T47D (cell line): ENCODE results near the gene SIRT3.
"Not testable (repeated sequence)": the region's sequence is repeated elsewhere in the genome, so short reads cannot be mapped to it uniquely, and the experiment has no call there.

Experiments
- DNase-seq, 2 experiments: peaks; one replicate each; pipeline versions ENCODE4 v3.0.0 to v3.0.0-alpha.2; 2011 to 2012; ENCODE audit warnings: low read depth in 1 of 2, low spot score in 1 of 2
- JUND ChIP-seq: IDR thresholded peaks from 2 replicates; pipeline ENCODE4 v1.6.1; 2012; ENCODE audit warnings: low read depth
- in situ Hi-C: cut with HindIII; loops from 2 replicates; pipeline ENCODE4 v1.10.0; 2016; ENCODE audit warnings: low sequenced_read_pairs, low pct_unique_long_range_greater_than_20kb

SIRT3 gene

GRCh38 chr11:225734-226453 is 10.2 kb downstream of the SIRT3 start:
- no peak for DNase-seq
- in situ Hi-C loops, result no loop called here
- no peak for TF ChIP-seq JUND

GRCh38 chr11:224424-224823 is 11.7 kb downstream of the SIRT3 start:
- DNase-seq, result no peak
- in situ Hi-C loops, result no loop called here
- no peak for TF ChIP-seq JUND

GRCh38 chr11:223884-224283 is 12.3 kb downstream of the SIRT3 start:
- TF ChIP-seq JUND, result no peak
- in situ Hi-C loops, result no loop called here

GRCh38 chr11:223026-223789 is 12.9 kb downstream of the SIRT3 start:
- no peak for TF ChIP-seq JUND
- no peak for DNase-seq
- in situ Hi-C loops, result no loop called here

More at GRCh38 chr11:223884-224283, 12.3 kb downstream of the SIRT3 start:
- no peak for DNase-seq

GRCh38 chr11:221998-222789 is 13.9 kb downstream of the SIRT3 start:
- no peak for DNase-seq
- no peak for TF ChIP-seq JUND
- in situ Hi-C loops, result no loop called here

GRCh38 chr11:221539-221938 is 14.6 kb downstream of the SIRT3 start:
- DNase-seq, result no peak
- in situ Hi-C loops, result no loop called here
- TF ChIP-seq JUND, result no peak

GRCh38 chr11:220641-221215 is 15.4 kb downstream of the SIRT3 start:
- DNase-seq, in situ Hi-C loops: not testable (repeated sequence)

GRCh38 chr11:218815-219593 is 17.1 kb downstream of the SIRT3 start:
- DNase-seq, result no peak
- TF ChIP-seq JUND, result no peak
- in situ Hi-C loops, result no loop called here

- no peak for DNase-seq
- no peak for TF ChIP-seq JUND
- in situ Hi-C loops, result no loop called here
Observed at GRCh38 chr11:217704-218103, 18.4 kb downstream of the SIRT3 start.

- no peak for TF ChIP-seq JUND
- in situ Hi-C loops, result no loop called here
- DNase-seq, result no peak
Observed at GRCh38 chr11:216081-216974, 19.8 kb downstream of the SIRT3 start.

GRCh38 chr11:215581-216037 is 20.5 kb downstream of the SIRT3 start:
- in situ Hi-C loops, result no loop called here

More at GRCh38 chr11:215581-216037, 20.5 kb downstream of the SIRT3 start:
- TF ChIP-seq JUND, result no peak
- DNase-seq, result no peak
